HepG2 (cell line): Measurements from ENCODE around the gene EIF1. TPM values are rescaled to one million over a fixed set of nuclear protein-coding genes. Genes with fewer than 3 reads are reported as not detected.

ENCODE experiments used
- CBX1 ChIP-seq: IDR thresholded peaks from one replicate; pipeline ENCODE4 v1.6.1; 2016; ENCODE audit warnings: antibody characterized with exemption, low read depth
- ELF4 ChIP-seq: sonication (generic); formaldehyde crosslinking; IDR thresholded peaks from 2 replicates; pipeline ENCODE4 v1.5.0; 2020; ENCODE audit warnings: missing genetic modification reagents, mild to moderate bottlenecking, moderate library complexity, borderline replicate concordance
- ONECUT2 ChIP-seq: sonication (generic); formaldehyde crosslinking; IDR thresholded peaks from 2 replicates; pipeline ENCODE4 v1.4.0; 2020; ENCODE audit warnings: missing genetic modification reagents
- POLR2AphosphoS2 ChIP-seq: IDR thresholded peaks from 2 replicates; pipeline ENCODE4 v1.6.1; 2011; ENCODE audit warnings: low read depth, low read length, improper control_type of control experiment
- RAD51 ChIP-seq: fragments of 450-650 bp; IDR thresholded peaks from 2 replicates; pipeline ENCODE4 v1.6.1; 2016; ENCODE audit warnings: borderline replicate concordance
- RFX3 ChIP-seq: IDR thresholded peaks from 2 replicates; pipeline ENCODE4 v1.6.1; 2016; ENCODE audit warnings: missing biosample characterization, missing genetic modification reagents
- RNF2 ChIP-seq: fragments of 450-650 bp; conservative IDR thresholded peaks from 2 replicates; pipeline ENCODE4 v1.6.1; 2016; ENCODE audit warnings: low read depth
- SRY ChIP-seq: sonication (generic); formaldehyde crosslinking; IDR thresholded peaks from 2 replicates; pipeline ENCODE4 v1.8.0; 2022; ENCODE audit warnings: mild to moderate bottlenecking, missing genetic modification reagents
- TCF7 ChIP-seq: sonication (generic); IDR thresholded peaks from 2 replicates; pipeline ENCODE4 v1.6.1; 2016; ENCODE audit warnings: antibody characterized with exemption, low read depth
- ZBTB2 ChIP-seq: sonication (generic); formaldehyde crosslinking; IDR thresholded peaks from 2 replicates; pipeline ENCODE4 v1.8.0; 2022; ENCODE audit warnings: low read depth, missing genetic modification reagents
- ZNF430 ChIP-seq: sonication (generic); formaldehyde crosslinking; IDR thresholded peaks from 2 replicates; pipeline ENCODE4 v1.9.0; 2021; ENCODE audit warnings: mild to moderate bottlenecking, missing genetic modification reagents
- ZNF773 ChIP-seq: sonication (generic); formaldehyde crosslinking; IDR thresholded peaks from 2 replicates; pipeline ENCODE4 v1.4.0; 2020; ENCODE audit warnings: missing genetic modification reagents, borderline replicate concordance
- polyA plus RNA-seq, 8 experiments: library from polyadenylated mRNA; depleted of rRNA in 3 of 8; stranded (reverse) in 7 of 8; unstranded in 1 of 8; fragments of >200 nt; fragmentation: Illumina TruSeq in 4 of 8; extraction: Trizol in 4 of 8; gene quantifications; 2 replicates each; pipeline versions ENCODE4 v1.2.1 to v1.2.3, GENCODE V29; 2011 to 2016; ENCODE audit warnings: low read depth in 4 of 8, missing spikeins in 1 of 8, mixed read lengths in 1 of 8; ENCODE audit not compliant: insufficient read depth in 1 of 8
- total RNA-seq, 5 experiments: library from RNA; depleted of rRNA; stranded (reverse); fragments of >200 nt; fragmentation: Illumina TruSeq; extraction: Trizol; gene quantifications; 2 replicates each; pipeline ENCODE4 v1.2.3, GENCODE V29; 2016; ENCODE audit warnings: low read depth in 1 of 5
- TF ChIP-seq, protein P1 (sequence below): IDR thresholded peaks from 2 replicates; pipeline ENCODE4 v1.4.0; 2020; ENCODE audit warnings: mild to moderate bottlenecking, missing genetic modification reagents
- TF ChIP-seq, protein P2 (sequence below): sonication (generic); formaldehyde crosslinking; conservative IDR thresholded peaks from 2 replicates; pipeline ENCODE4 v1.4.0; 2020; ENCODE audit warnings: missing genetic modification reagents
- TF ChIP-seq, protein P3 (sequence below): sonication (generic); formaldehyde crosslinking; conservative IDR thresholded peaks from 2 replicates; pipeline ENCODE4 v1.4.0; 2020; ENCODE audit warnings: mild to moderate bottlenecking, missing genetic modification reagents, moderate library complexity

The EIF1 gene
- total and polyA plus RNA-seq, 2 of the 13 experiments (the other 11 are each of a cell fraction or from before 2014, with no cell fraction given) = 147 to 517 TPM

GRCh38 chr17:41667280-41668041 lies 21.2 kb upstream of the EIF1 start (continued):
- TF ChIP-seq, protein P1, sequence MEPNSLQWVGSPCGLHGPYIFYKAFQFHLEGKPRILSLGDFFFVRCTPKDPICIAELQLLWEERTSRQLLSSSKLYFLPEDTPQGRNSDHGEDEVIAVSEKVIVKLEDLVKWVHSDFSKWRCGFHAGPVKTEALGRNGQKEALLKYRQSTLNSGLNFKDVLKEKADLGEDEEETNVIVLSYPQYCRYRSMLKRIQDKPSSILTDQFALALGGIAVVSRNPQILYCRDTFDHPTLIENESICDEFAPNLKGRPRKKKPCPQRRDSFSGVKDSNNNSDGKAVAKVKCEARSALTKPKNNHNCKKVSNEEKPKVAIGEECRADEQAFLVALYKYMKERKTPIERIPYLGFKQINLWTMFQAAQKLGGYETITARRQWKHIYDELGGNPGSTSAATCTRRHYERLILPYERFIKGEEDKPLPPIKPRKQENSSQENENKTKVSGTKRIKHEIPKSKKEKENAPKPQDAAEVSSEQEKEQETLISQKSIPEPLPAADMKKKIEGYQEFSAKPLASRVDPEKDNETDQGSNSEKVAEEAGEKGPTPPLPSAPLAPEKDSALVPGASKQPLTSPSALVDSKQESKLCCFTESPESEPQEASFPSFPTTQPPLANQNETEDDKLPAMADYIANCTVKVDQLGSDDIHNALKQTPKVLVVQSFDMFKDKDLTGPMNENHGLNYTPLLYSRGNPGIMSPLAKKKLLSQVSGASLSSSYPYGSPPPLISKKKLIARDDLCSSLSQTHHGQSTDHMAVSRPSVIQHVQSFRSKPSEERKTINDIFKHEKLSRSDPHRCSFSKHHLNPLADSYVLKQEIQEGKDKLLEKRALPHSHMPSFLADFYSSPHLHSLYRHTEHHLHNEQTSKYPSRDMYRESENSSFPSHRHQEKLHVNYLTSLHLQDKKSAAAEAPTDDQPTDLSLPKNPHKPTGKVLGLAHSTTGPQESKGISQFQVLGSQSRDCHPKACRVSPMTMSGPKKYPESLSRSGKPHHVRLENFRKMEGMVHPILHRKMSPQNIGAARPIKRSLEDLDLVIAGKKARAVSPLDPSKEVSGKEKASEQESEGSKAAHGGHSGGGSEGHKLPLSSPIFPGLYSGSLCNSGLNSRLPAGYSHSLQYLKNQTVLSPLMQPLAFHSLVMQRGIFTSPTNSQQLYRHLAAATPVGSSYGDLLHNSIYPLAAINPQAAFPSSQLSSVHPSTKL (CRISPR knock-in tag) = peak; percentile 4; the same call in 1 of the 2 replicates
- TF ChIP-seq, protein P2, sequence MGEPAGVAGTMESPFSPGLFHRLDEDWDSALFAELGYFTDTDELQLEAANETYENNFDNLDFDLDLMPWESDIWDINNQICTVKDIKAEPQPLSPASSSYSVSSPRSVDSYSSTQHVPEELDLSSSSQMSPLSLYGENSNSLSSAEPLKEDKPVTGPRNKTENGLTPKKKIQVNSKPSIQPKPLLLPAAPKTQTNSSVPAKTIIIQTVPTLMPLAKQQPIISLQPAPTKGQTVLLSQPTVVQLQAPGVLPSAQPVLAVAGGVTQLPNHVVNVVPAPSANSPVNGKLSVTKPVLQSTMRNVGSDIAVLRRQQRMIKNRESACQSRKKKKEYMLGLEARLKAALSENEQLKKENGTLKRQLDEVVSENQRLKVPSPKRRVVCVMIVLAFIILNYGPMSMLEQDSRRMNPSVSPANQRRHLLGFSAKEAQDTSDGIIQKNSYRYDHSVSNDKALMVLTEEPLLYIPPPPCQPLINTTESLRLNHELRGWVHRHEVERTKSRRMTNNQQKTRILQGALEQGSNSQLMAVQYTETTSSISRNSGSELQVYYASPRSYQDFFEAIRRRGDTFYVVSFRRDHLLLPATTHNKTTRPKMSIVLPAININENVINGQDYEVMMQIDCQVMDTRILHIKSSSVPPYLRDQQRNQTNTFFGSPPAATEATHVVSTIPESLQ (CRISPR knock-in tag) = no peak
- TF ChIP-seq ZNF773 (CRISPR knock-in tag) = no peak
- TF ChIP-seq CBX1 = no peak
- no peak for TF ChIP-seq RAD51
- TF ChIP-seq SRY (CRISPR knock-in tag) = no peak; the same call in 1 of the 2 replicates
- no peak for TF ChIP-seq TCF7
- no peak for TF ChIP-seq ZNF430 (CRISPR knock-in tag)
- no peak for TF ChIP-seq RFX3
- TF ChIP-seq ONECUT2 (CRISPR knock-in tag) = no peak
- TF ChIP-seq ZBTB2 (CRISPR knock-in tag) = no peak
- TF ChIP-seq, protein P3, sequence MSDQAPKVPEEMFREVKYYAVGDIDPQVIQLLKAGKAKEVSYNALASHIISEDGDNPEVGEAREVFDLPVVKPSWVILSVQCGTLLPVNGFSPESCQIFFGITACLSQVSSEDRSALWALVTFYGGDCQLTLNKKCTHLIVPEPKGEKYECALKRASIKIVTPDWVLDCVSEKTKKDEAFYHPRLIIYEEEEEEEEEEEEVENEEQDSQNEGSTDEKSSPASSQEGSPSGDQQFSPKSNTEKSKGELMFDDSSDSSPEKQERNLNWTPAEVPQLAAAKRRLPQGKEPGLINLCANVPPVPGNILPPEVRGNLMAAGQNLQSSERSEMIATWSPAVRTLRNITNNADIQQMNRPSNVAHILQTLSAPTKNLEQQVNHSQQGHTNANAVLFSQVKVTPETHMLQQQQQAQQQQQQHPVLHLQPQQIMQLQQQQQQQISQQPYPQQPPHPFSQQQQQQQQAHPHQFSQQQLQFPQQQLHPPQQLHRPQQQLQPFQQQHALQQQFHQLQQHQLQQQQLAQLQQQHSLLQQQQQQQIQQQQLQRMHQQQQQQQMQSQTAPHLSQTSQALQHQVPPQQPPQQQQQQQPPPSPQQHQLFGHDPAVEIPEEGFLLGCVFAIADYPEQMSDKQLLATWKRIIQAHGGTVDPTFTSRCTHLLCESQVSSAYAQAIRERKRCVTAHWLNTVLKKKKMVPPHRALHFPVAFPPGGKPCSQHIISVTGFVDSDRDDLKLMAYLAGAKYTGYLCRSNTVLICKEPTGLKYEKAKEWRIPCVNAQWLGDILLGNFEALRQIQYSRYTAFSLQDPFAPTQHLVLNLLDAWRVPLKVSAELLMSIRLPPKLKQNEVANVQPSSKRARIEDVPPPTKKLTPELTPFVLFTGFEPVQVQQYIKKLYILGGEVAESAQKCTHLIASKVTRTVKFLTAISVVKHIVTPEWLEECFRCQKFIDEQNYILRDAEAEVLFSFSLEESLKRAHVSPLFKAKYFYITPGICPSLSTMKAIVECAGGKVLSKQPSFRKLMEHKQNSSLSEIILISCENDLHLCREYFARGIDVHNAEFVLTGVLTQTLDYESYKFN (CRISPR knock-in tag) = no peak
- 0 out of 2 replicates have a peak, but pooled peaks have one; percentile 51 for TF ChIP-seq RNF2
- TF ChIP-seq POLR2AphosphoS2 = no peak
- no peak for TF ChIP-seq ELF4 (CRISPR knock-in tag)
